T-helper 2 cell treated with Interferon-gamma antibody and Interleukin-4, amounts not matched to agents 100 ng/mL and 5 ng/mL, for 36 hours (primary cell): ENCODE measurements around the gene DPH2. TPM values are rescaled to one million over a fixed set of nuclear protein-coding genes. Genes with fewer than 3 reads are reported as not detected.

Experiments
- intact Hi-C: fragments of 100-400 bp; cut with micrococcal nuclease; formaldehyde crosslinking; loops from one replicate; pipeline ENCODE4 v1.15.1; 2023
- total RNA-seq: library from RNA; stranded (reverse); gene quantifications from 2 replicates; pipeline ENCODE4 v1.2.3, GENCODE V29; 2022

DPH2 gene
- total RNA-seq, 1 donor from 2014 or later = 38.6 TPM

DNA sequence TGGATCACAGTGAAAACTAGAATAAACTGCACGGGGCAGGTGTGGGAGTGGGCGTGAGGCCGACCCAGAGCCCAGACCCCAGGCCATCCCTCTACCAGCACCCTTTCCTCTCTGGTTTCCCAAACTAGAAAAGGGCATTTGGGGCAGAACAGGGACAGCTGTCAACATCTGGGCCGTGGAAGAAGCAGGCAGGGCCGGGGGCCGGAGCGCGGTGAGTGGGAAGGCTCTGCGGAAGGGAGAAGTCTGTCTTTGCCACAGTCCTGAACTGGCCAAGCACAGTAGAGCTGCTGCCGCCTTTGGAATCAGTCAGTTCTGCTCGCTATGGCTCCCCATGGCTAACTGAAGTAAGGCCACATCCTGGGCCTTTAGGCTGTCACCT lies 28.2 kb downstream of the DPH2 start:
- intact Hi-C loops = no loop called here

DNA sequence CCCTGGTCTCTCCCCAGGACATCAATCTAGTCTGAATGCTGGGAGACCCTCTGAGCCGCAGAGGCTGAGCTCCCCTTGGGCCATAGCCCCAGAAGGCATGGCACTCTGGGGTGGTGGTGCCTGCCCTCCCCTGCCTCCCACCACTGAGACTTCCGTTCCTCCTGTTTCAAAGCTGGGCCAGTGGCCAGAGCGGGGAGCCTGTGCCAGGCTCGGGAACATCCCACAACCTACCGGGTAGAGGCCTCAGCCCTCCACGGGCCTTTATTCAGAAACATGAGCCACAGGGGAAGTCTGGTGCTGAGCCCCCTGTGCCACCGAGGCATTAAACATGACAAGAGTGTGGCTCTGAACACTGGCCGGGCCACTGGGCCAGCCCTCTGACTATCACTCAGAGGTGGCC lies 29.6 kb downstream of the DPH2 start:
- intact Hi-C loops = no loop called here

- intact Hi-C loops = no loop called here
These were observed 30.4 kb downstream of the DPH2 start for GRCh38 chr1:44000122-44000665.

GRCh38 chr1:44002165-44002564 lies 32.4 kb downstream of the DPH2 start:
- intact Hi-C loops = no loop called here

DNA sequence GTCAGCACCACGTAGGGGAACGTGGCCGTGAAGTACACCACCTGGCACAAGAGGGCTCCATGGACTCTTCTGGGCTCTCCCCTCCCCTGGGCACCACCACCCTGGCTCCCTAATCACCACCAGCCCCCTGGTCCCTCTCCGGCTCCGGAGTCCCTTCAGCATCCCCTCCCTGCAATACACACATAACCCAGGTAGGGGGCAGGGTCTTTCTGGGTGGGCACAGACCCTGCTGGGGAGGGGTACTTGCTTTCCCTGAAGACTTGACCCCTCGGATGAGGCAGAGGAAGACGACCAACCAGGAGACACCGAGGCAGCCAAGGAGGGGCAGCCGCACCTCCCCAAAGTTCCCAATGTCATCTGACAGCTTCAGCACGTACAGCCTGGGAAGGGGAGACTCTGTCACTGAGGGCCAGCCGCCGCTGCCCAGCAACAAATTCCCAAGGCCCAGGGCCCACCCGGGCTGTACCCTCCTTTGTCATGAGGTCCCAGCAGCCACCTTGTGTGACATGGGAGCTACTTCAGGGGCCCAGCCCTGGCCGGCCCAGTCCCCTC lies 32.9 kb downstream of the DPH2 start:
- intact Hi-C loops = no loop called here

DNA sequence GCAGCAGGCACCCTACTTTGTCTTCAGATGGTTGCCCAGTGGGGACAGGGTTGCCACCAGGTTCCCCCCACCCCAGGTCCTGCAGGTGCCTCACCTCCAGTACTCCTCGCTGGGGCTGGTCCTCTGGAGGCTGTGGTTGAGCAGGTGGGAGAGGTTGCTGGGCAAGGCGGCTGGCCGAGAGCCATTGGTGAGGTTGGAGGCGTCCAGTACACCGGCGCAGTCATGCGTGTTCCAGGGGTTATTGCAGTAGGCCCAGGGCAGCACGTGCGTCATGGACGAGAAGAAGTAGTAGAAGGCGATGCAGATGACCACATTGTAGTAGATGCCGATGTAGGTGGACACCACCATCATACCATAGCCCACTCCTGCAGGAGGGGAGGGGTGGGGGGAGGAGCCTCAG lies 38.4 kb downstream of the DPH2 start:
- intact Hi-C loops = no loop called here

DNA sequence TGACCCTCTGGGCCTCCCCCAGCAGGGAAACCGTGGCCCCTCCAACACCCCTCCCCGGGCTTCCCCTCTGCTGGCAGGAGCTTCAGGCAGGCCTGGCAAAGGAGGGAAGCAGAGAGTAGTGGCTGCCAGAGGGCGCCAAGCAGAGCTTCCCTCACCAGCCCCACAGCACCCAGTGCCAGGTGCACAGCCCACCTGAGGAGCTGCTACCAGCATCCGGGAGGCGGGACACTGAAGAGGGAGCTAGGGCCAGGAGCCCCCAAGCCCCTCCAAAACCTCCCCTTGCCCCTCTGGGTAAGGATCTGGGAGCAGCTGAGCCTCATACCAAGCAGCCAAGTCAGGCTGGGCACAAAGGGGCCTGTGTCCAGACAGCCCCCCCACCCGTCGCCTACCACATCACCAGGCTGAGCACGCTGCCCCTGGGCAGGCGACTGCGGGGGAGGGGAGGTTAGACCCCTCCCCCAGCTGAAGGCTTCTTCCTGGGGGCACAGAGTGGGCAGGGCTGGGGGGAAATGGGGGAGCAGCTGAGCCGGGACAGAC lies 41.2 kb downstream of the DPH2 start:
- intact Hi-C loops = no loop called here

DNA sequence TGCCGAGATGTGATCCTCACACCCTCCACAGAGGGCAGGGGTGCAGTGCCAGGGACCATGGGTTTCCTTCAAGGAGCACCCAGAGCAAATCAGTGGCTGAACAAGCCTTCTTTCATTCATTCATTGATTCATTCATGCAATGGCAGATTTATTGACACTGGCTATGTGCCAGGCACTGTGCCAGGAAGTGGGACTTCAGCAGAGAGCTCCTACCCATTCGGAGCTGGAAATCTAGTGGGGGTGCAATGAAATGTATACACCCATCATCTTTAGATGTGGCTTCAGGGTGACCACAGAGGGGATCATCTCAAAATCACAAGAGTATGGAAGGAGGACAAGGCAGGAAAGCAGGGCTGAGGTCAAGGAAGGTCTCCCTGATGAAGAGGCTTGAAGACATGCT lies 42.6 kb downstream of the DPH2 start:
- intact Hi-C loops = no loop called here

DNA sequence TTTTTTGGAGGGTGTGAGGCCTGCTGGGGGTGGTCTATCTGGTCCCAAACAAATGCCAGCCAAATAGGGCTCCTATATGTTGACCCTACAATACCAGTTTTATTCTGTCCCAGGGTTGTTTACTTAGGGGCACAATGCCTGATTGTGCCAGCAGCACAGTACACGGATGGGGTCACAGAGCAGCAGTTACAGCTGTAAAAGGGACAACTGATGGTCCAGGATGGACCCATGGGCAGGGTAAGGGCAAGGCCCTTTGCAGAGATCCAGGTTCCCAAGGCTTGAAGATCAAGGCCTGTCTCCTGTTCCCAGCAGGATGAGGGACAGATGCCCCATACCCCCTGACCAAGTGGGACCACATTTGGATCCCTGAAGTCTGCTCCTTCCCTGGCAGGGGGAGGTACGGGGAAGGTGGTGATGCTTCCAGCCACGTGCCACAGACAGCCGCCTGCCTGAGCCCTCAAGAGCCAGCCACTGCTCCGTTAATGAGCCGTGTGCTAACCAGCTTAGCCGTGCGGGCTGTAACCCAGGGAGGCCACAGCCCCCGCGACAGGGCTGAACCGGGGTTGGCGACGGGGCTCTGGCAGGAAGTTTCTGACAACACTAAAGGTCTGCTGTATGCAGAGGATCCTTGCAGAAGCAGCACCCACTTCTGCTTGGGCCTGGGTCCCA lies 43.3 kb downstream of the DPH2 start:
- intact Hi-C loops = no loop called here

DNA sequence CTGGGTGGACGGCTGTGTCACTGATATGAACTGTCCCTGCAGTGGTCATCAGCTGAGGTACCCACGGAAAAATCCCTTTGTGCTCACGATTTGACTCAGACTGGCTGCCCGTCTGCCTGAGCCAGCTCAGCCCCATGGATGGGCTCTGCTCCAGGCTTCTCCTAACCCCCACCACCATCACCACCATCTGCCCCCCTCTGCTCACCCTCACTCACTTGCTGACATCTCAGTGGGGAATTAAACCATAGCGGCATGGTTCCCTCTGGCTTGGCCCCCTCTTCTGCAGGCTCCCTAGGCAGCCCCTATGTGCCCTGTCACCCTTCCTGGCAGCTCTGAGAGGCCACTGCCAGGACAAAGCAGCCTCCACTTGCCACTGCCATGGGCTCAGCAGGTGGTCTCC lies 44.1 kb downstream of the DPH2 start:
- intact Hi-C loops = no loop called here

DNA sequence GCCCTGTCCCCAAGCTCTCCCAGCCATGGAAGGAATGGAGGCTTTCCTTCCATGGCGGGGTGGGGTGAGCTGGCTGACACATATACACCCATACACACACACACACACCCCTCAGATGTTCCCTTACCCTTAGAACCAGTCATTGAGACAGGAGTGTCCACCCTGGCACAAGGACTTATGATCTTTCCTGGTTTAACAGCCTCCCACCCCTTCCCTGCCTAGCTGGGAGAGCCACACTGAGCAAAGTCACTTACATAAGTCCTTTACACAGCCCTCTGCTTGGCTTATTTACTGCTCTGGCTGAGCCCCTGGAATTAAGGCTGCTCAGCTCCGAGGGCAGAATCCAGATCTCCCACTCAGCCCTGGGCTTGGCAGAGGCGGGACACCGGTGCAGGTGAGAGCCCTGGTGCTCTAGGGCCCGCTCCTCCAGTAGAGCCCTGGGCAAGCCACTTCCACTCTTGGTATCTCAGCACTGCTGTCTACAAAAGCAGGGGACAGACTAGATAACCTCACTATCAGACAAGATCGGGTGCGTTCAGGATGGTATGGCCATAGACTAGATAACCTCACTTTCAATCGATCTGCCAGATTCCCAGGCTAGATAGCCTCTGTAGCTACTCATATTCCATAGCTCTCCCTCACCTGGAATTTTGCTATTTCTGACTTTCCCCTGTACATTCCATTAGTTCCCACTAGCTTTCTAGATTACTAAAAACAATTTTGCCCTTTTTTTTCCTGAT lies 44.7 kb downstream of the DPH2 start:
- intact Hi-C loops = no loop called here

DNA sequence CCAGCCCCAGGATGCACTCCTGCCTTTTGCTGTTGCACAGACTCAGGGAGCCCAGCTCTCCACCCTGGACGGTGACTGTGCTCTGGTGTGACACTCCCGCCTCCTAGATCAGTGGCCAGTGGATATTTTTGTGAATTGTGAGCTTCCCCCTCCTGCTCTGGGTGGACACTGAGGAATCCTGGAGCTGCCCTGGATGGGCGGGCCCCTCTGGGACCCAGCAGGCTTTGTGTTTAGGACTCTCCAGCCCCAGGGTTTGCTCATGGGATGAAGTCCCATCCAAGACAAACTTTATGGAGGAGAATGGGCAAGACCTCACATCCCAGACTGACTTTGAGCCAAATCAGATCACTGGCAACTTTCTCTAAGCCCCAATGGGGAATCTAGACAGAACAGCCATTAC lies 45.4 kb downstream of the DPH2 start:
- intact Hi-C loops = no loop called here

DNA sequence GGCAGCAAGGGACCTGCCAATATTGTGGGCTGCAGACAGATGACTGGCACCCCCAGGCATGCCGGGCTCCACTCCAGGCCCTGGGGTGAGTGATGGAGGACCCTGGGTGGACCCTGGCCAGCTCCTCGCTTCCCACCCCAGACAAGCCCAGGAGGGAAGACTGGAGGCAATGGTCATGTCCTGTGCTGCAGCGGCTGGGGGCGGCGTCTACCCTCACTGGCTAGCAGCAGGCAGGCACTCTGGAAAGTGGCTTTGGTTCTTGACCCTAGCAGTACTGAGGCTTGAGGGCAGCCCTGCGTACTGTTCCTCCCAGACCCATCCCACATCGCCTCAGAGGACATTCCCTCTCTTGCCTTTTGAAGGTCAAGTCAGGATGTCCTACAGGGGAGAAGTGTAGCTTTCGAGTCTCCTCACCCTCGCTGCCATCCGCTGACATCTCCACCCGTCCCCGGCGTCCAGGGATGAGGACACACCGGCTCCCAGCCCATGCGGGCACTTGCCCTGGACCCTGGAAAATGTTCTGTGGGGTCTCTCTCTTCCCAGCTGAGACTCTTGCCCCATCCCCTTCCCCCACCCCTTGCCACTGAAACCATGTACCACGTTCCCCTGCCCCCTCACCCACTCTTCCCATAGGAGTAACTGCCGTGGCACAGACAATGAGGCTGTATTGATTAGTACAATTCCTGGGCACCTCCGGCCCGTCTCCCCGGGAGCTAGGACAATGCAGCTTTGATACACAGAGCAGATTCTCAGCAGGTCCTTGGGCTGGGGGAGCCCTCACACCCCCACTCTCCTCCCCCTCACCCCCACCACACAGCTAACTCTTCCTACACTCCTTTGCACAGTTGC lies 46.5 kb downstream of the DPH2 start:
- intact Hi-C loops = no loop called here

- intact Hi-C loops = no loop called here
These were observed 47.1 kb downstream of the DPH2 start for GRCh38 chr1:44016890-44017400.

- intact Hi-C loops = no loop called here
These were observed 49.7 kb downstream of the DPH2 start for GRCh38 chr1:44019466-44019948.

GRCh38 chr1:44020464-44020863 lies 50.7 kb downstream of the DPH2 start:
- intact Hi-C loops = no loop called here

DNA sequence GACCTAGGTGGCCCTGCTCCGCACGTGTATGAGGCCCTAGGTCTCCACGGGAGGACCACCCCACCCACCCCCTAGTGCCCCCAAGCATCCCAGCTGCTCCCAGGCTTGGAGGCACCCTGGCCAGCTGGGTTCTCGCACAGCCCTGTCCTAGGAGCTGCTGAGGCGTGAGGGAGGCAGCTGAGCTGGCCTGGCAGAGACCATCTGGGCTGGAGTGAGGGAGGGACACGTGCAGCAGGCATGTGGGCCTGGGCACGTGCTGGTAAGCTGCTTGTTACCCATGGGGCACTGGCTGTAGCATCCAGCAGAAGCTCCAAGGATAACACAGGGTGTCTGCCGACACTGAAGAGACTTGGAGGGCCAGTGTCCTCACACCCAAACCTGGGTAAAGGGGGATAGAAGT lies 51.3 kb downstream of the DPH2 start:
- intact Hi-C loops = no loop called here

DNA sequence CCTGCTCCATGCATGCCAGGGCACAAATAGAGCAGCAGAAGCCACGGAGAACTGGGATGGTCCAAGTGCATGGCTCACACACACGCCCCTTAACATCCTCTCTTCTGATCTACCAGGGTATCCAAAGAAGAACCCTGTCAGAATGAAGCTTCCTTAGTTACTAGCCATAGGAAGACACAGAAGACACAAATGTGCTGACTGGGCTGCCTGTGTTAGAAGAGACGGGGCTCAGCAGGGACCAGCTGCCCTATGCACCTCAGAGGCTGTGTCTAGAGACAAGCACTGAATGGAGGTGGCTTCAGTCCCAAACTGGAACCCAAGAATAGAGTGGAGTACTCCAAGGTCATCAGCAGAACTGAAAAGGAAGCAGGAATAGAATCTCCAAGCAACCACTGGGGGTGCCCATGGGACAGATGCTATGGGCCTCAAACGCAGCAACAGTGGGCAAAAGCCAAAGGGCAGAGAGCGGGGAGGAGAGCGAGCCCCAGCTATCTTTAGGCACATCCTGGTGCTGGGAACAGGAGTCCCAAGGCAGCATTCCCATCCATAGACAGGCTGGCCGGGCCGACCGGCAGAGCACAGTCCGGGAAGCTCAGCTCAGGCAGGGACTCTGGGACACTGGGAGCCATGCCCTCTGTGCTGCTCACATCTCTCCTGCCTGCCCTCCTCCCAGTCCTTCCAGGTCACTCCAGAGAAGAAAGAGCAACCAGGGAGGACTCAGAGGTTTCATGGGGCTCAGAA lies 51.9 kb downstream of the DPH2 start:
- intact Hi-C loops = no loop called here
